Smooth muscle cell (in vitro differentiated cells): ENCODE measurements around the gene MOG. TPM values are rescaled to one million over a fixed set of nuclear protein-coding genes. Genes with fewer than 3 reads are reported as not detected.
"Not testable (repeated sequence)": the region's sequence is repeated elsewhere in the genome, so short reads cannot be mapped to it uniquely, and the experiment has no call there.

Experiments
- DNase-seq: peaks from one replicate; lab custom pipeline; 2025; ENCODE audit not compliant: unreplicated experiment; lab: John Stamatoyannopoulos, UW
- H2AFZ ChIP-seq: fragments of 200-600 bp; sonication (generic); 2 replicates; pipeline ENCODE4 v1.6.0; 2016; ENCODE audit warnings: antibody characterized with exemption, low read depth, mild to moderate bottlenecking
- H3F3A ChIP-seq: fragments of 200-600 bp; sonication (generic); 2 replicates; pipeline ENCODE4 v1.6.0; 2017; ENCODE audit warnings: antibody characterized with exemption, low read depth
- H3K27ac ChIP-seq: fragments of 200-600 bp; sonication (generic); 2 replicates; pipeline ENCODE4 v1.5.1; 2016; ENCODE audit warnings: low read depth, mild to moderate bottlenecking
- H3K27me3 ChIP-seq: fragments of 200-600 bp; sonication (generic); 2 replicates; pipeline ENCODE4 v1.6.1; 2016; ENCODE audit warnings: low read depth, mild to moderate bottlenecking
- H3K36me3 ChIP-seq: fragments of 200-600 bp; sonication (generic); 2 replicates; pipeline ENCODE4 v1.5.1; 2016; ENCODE audit warnings: low read depth
- H3K4me1 ChIP-seq: fragments of 200-600 bp; sonication (generic); 2 replicates; pipeline ENCODE4 v1.5.1; 2016; ENCODE audit warnings: low read depth
- H3K4me2 ChIP-seq: fragments of 200-600 bp; sonication (generic); 2 replicates; pipeline ENCODE4 v1.6.0; 2016; ENCODE audit warnings: mild to moderate bottlenecking
- H3K4me3 ChIP-seq: fragments of 200-600 bp; sonication (generic); 2 replicates; pipeline ENCODE4 v1.5.1; 2016; ENCODE audit warnings: mild to moderate bottlenecking
- H3K79me2 ChIP-seq: fragments of 200-600 bp; sonication (generic); 2 replicates; pipeline ENCODE4 v1.6.0; 2016; ENCODE audit warnings: low read depth, mild to moderate bottlenecking
- H3K9ac ChIP-seq: fragments of 200-600 bp; sonication (generic); 2 replicates; pipeline ENCODE4 v1.6.0; 2016; ENCODE audit warnings: low read depth
- H3K9me3 ChIP-seq: fragments of 200-600 bp; sonication (generic); replicated peaks from 2 replicates; pipeline ENCODE4 v1.5.1; 2016; ENCODE audit warnings: low read depth
- H4K20me1 ChIP-seq: fragments of 200-600 bp; sonication (generic); 2 replicates; pipeline ENCODE4 v1.6.0; 2016; ENCODE audit warnings: low read depth
- WGBS: methylation state at CpG from one replicate; pipeline ENCODE4 v1.1.7; 2016; ENCODE audit warnings: low lambda C conversion rate; 5-methylcytosine and 5-hydroxymethylcytosine counted together
- polyA plus RNA-seq: library from polyadenylated mRNA; unstranded; fragments of >200 nt; fragmentation: Nextera tagmentation; extraction: Ambion mirVana; gene quantifications from 2 replicates; pipeline ENCODE4 v1.2.1, GENCODE V29; 2016
- total RNA-seq: library from RNA; depleted of rRNA; stranded (reverse); fragments of >200 nt; gene quantifications from 2 replicates; pipeline ENCODE4 v1.2.3, GENCODE V29; 2014
- TF ChIP-seq, protein P1 (sequence below): fragments of 200-600 bp; sonication (generic); IDR thresholded peaks from 2 replicates; pipeline ENCODE4 v1.5.1; 2017; ENCODE audit warnings: borderline replicate concordance, mild to moderate bottlenecking, antibody characterized with exemption; ENCODE audit not compliant: insufficient read depth, poor library complexity, severe bottlenecking

The MOG gene
- total and polyA plus RNA-seq, 2 experiments from 2014 or later, result not detected

GRCh38 chr6:29655658-29656057 is 1.2 kb upstream of the MOG start:
- no peak for DNase-seq
- Histone ChIP-seq H3K27me3 (peaks cover 8% of the 10 kb centered on the region), H3K4me2 (no peak overlapping the region), H3K36me3 (no peaks in the 10 kb centered on the region), H3K27ac (no peak overlapping the region), H4K20me1 (no peaks in the 10 kb centered on the region), H3K9me3 (no peaks in the 10 kb centered on the region), H3F3A (no peaks in the 10 kb centered on the region), H3K4me3 (no peak overlapping the region), H2AFZ (no peak overlapping the region), H3K79me2 (no peaks in the 10 kb centered on the region), H3K9ac (no peak overlapping the region), H3K4me1 (no peaks in the 10 kb centered on the region)
- TF ChIP-seq, protein P1, sequence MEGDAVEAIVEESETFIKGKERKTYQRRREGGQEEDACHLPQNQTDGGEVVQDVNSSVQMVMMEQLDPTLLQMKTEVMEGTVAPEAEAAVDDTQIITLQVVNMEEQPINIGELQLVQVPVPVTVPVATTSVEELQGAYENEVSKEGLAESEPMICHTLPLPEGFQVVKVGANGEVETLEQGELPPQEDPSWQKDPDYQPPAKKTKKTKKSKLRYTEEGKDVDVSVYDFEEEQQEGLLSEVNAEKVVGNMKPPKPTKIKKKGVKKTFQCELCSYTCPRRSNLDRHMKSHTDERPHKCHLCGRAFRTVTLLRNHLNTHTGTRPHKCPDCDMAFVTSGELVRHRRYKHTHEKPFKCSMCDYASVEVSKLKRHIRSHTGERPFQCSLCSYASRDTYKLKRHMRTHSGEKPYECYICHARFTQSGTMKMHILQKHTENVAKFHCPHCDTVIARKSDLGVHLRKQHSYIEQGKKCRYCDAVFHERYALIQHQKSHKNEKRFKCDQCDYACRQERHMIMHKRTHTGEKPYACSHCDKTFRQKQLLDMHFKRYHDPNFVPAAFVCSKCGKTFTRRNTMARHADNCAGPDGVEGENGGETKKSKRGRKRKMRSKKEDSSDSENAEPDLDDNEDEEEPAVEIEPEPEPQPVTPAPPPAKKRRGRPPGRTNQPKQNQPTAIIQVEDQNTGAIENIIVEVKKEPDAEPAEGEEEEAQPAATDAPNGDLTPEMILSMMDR, result no peak
- 90% methylated on average over 6 of the region's 6 CpGs for WGBS

DNA sequence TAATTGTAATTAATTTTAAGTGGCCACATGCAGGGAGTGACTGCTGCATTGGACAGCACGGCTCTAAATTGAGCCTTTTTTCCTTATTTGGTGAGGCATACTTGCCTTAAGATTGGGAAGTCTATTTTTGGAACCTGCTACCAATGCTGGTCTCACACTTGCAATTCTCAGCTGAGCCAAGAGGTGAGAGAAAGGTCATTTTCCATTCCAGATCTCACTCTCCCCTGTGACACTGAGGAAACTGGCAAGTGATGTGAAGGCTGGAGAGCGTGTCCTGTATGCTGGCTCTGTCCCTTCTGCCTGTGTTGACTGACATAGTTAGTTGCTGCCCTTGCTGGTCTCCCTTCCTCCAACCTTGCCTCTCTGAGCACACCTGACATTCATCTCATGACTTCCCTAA is 735 bp upstream of the MOG start:
- Histone ChIP-seq H3K79me2 (no peaks in the 10 kb centered on the region), H3K27me3 (peaks cover 13% of the 10 kb centered on the region), H3K4me3 (no peak overlapping the region), H3K9me3 (no peaks in the 10 kb centered on the region), H3F3A (no peaks in the 10 kb centered on the region), H3K4me2 (no peak overlapping the region), H3K4me1 (no peaks in the 10 kb centered on the region), H3K9ac (no peak overlapping the region), H3K27ac (no peak overlapping the region), H2AFZ (no peak overlapping the region), H4K20me1 (no peaks in the 10 kb centered on the region), H3K36me3 (no peaks in the 10 kb centered on the region)
- no peak for DNase-seq
- TF ChIP-seq, protein P1, result no peak
- WGBS, result 63% methylated on average over 2 of the region's 2 CpGs

DNA sequence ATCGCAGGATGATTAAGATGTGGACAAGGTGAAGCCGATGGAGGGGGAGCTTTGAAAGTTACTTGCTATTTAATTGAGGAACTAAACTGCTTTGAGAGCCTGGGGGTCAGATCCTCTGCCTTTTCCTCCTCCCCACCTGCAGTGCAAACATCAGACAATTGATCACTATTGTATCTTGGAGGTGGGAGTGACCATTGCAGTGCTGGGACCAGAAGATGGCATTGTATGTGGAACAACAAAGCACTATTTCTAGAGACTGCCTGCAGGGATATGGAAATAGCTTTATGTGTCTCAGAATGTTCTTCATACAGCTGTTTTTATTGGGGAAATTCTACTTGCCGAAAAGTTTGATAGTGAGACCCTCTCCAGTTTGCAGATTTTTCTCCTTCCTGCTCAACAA is 4.2 kb downstream of the MOG start:
- WGBS, result 68% methylated on average over 3 of the region's 3 CpGs
- Histone ChIP-seq H3K9ac (no peak overlapping the region), H3K4me3 (no peak overlapping the region), H3K27ac (no peak overlapping the region), H3K4me1 (no peaks in the 10 kb centered on the region), H3F3A (no peaks in the 10 kb centered on the region), H2AFZ (no peak overlapping the region), H3K79me2 (no peaks in the 10 kb centered on the region), H3K9me3 (no peaks in the 10 kb centered on the region), H3K36me3 (no peaks in the 10 kb centered on the region), H4K20me1 (no peaks in the 10 kb centered on the region), H3K4me2 (no peak overlapping the region), H3K27me3 (peaks cover 46% of the 10 kb centered on the region)
- TF ChIP-seq, protein P1, result no peak
- no peak for DNase-seq

GRCh38 chr6:29661502-29662141 is 4.7 kb downstream of the MOG start:
- not testable (repeated sequence) for H3K9ac ChIP-seq, H3K4me3 ChIP-seq, H3K79me2 ChIP-seq, H3K9me3 ChIP-seq, H3F3A ChIP-seq, H3K36me3 ChIP-seq, H2AFZ ChIP-seq, H4K20me1 ChIP-seq, DNase-seq, H3K27ac ChIP-seq, H3K4me2 ChIP-seq, H3K4me1 ChIP-seq
- peaks cover 49% of the 10 kb centered on the region for H3K27me3 ChIP-seq
- WGBS, result 25% methylated on average over 14 of the region's 14 CpGs
